Stimulated activated CD4-positive, alpha-beta T cell treated with anti-CD3 and anti-CD28 coated beads, Interleukin-12 subunit alpha, Interleukin-12 subunit beta, amount 100 ng/mL, for 24 hours (primary cell): Measurements from ENCODE around the gene OSBPL10.

ENCODE experiments used
- DNase-seq, 2 experiments: peaks; one replicate each; pipeline ENCODE4 v3.0.0-alpha.2; 2020; ENCODE audit warnings: low read depth in 2 of 2

OSBPL10 gene

DNA sequence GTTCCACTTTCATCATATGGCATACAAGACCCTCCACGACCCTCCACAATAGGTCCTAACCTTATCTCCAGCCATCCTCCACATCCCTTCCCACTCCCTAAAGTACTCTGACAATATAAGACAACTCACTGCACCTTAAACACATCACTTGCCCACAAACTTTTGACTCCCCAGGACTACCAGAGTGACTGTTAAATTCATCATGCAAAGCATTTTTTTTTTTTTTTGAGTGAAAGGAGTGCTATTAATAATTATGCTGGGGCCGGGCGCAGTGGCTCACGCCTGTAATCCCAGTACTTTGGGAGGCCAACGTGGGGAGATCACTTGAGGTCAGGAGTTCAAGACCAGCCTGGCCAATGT, 55.8 kb downstream of the OSBPL10 start:
- DNase-seq = no peak

DNA sequence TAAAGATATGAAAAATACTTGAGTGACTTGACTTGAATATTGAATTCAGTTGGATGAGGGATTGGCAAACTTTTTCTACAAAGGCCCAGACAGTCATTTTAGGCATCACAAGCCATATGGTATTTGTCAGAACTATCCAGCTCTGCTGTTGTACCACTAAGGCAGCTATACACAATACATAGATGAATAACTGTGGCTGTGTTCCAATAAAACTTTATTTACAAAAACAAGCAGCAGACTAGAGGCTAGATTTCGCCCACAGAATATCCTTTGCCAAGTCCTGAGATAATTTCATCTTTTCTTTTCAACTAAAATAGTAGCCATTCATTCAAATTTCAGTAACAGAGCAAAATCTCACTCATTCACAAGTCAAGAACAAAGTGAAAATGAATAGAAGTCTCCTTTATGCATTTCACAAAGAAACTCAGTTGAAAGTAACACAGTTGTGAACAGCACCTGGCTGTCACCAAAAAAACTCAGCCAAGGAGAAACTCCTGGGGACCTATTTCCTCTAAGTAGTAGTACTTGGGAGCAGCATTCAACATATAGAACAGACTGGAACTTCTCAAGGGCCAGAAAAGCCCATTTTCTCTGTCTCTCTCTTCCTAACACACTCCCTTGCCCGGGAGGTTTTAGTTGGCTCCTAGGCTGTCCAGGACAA, 56.3 kb downstream of the OSBPL10 start:
- DNase-seq = no peak

DNA sequence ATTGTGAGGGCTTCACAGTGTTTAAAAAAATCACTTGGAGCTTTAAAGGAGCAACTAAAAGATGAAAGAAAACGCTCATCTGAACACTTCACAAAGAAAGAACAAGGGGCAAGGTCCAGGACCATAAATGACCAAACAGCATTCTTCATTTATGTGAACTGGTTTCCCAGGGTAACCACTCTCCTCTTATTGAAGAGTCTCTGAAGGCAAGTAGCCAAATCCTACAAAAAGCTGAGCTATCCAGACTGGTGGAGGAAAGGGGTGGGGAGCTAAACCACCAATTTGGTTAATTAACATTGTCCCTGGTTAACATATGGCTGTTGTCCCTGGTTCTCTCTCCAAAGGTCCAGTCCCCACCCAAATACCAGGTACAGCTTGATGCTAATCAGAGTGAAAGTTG, 58.1 kb downstream of the OSBPL10 start:
- no peak for DNase-seq

DNA sequence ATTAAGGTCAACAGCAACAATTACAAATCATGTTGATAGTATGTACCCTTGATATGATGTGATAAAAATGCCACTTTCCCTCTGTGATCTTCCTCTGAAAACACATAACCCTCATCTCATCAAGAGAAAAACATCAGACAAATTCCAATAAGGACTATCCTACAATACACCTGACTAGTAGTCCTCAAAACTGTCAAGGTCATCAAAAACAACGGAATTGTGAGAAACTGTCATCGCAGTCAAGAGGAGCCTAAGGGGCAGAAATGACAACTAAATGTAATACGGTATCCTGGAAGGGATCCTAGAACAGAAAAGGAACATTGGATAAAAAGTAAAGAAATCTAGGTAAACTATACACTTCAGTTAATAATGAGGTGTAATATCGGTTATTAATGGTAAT, 59.2 kb downstream of the OSBPL10 start:
- DNase-seq = no peak

DNA sequence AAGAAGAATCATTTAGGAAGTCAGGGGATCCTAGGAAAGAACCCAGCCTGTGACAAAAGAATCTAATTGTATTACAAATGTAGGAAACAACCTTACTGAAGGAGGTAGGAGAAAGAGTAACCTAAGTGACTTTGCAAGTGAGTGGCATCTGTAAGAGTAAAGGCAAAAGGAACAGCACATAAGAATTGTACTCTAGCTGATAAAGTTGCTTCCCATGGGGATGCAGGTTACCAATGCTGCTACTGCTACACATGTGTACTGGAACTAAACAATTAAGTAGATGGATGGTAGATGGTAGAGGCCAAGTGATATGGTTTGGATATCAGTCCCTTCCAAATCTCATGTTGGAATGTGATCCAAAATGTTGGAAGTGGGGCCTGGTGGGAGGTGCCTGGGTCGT, 60.8 kb downstream of the OSBPL10 start:
- DNase-seq = no peak

DNA sequence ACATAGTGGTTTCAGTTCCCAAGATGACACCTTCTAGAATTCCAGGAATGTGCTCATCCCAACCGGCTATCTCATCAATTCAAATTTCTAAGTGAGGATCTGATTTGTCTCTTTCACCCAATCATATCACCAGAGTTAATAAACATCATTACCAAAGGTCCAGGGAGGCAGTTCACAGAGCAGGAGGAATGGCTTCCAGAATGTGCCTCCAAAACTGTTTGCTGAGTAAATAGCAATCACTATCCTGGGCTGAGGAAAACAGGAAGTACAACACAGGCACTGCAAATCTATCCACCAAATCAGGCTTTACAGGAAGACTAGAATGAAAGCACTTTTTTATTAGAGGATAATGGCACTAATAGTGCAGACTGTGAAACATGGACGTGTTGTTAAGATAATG, 61.5 kb downstream of the OSBPL10 start:
- no peak for DNase-seq

DNA sequence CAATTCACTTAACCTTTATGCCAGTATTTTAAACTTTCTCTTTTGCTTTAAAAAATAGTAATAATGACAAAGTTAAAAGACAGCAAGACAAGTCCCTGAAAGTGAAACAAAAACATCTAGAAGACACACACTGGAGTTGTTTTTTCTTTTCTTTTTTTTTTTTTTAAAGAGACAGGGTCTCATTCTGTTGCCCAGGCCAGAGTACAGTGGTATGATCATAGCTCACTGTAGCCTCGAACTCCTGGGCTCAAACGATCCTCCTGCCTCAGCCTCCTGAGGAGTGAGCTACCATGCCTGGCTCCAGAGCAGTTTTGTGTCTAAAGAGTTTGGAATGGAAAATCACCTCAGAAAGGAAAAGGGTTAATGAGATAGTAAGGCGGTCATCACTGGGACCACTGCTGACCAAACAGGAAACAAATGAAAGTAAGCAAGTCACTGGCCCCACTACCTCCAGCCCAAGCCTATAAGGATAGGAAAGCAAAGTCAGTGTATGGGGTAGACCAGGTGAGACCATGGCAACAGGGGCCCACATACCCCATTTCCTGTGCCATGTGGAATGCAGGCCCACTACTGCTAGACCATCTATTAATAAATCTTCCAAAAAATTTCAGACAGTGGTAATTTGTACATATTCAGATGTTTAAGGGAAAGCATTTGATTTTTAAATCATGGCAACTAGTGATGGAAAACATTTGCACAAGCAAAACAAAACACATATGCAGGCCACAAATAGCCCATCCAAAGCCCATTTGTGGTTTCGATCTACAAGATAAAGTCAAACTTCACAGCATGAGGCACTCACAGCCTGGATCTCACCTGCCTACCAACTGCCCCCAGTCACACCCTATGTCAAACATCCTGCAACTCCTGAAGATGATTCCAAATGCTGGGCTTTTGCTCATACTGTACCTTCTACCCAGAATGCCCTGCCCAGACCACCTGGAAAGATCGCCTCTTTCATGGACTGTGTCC, 62.6 kb downstream of the OSBPL10 start:
- no peak for DNase-seq

DNA sequence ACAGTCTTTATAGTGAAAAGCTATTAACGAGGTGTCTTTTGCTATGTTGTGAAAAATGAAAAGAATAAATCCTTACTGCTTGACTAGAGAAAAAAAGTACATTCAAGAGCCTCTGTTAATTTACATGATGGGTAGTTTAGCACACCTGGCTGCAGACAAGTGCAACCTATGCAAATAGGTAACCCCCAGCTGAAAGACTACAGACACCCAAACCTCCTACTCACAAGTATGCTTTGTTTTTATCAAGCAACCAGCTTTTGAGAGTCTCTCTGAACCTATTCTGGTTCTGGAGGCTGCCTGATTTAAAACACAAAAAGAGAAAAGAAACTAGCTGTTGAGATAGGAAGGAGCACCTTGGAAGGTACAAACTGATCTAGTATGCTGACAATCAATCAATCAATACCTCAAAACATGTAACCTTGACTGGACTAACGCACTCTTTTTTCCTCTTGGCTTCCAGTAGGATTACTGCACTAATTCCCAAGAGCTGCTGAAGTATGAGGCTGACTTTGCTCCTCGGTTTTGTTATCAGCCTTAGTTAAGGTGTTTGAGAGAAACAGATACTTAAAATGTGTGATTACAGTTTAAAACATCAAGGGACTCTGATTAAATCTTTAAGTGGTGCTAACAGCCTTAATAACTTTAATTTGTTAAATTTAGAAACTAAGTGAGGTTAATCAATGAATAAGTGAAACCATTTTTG, 63.6 kb downstream of the OSBPL10 start:
- DNase-seq = no peak

DNA sequence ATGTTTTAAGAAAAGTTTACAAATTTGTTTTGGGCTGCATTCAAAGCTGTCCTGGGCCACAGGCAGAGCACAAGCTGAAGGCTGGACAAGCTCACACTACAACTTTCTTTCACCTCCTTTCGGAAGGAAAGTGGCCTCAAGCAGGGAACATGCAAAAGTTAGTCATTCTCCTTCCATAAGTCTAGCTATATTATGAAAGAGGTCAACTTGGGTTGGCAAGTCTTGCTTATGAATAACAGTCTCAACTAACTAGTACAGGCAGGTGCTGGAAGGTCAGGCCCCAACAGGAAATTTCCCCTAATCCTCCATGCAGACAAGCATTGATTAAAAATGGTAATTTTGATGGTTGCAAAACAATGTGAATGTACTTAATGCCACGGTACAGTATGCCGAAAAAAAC, 69.4 kb downstream of the OSBPL10 start:
- DNase-seq = no peak

DNA sequence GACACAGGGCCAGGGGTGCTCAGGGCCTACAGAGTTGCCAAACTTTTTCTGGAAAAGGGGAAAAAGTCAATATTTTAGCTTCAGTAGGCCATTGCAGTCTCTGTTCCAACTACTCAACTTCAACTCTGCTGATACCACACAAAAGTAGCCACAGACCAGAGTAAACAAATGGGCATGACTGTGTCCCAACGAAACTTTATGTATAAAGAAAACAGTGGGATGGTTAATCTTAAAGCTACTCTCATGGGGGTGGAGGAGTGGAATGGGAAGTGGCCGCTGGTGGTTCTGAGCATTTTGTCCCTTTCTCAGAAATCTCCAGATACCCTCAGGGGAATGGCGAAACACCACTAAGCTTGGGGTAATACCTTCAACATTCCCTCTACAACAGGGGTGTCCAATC, 69.9 kb downstream of the OSBPL10 start:
- DNase-seq = no peak

DNA sequence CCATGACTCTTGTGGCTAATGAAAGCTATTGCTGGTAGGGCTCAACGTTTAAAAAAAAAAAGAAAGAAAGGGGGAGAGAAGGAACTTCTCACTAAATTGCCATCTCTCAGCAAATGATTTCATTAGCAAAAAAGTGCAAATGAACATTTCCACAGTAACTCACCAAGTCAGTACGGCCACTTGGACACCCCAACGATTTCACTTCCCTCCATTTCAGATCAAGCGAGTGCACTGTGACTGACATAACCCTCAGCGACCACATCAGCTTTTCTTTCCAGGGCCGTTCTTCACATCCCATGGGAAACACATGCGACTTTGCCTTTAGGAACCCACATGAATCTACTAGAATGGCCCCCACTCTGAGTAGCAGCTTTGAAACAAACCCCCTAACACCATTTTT, 71.6 kb downstream of the OSBPL10 start:
- DNase-seq = no peak

DNA sequence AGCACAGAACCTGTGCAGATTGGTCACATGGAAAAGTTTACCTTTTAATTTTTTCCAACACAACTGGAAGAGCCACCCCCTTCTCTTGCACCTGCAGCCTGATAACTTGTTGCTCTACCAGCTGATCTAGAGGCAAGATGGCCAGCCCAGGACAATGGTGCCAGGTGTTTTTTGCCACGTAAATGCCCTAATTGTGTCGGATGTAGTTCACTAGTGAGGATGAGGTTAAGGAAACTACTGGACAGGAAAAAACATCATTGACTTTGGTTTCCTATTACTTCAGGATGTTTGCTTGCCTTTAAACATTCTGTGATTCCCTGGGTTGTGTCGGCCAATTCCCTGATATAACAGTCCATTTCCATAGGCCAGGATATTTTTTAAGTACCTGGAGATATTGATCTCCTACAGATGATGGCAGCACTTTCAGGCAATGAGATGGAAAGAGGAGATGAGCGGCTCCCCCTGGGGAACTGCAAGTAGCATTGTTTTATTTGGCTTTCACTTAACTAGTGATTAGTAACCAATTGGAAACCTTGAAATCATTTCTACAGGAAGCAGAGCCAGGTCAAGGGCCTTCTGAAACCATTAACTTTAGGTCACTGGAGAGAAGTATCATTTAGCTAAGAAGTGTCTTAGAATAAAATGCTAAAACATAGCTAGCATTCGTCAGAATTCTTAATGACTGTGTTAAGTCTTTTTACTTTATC, 72.5 kb downstream of the OSBPL10 start:
- DNase-seq = no peak

DNA sequence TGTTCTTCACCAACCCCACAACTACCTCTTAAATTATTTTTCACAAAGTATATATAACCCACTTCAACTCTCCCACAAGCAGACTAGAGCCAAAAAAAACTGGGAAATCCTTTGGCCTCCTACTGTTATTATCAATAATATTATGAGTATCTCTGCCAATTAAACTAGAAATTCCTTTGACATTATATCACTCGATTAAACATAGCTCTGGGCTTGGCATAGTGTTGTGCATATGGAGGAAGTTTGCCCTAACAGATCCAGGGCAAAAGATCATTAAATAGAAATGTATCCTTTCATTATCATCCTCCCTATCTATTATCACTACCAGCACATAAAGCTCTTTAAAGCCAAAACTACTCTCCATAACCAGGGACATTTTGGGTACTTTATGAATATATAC, 74.9 kb downstream of the OSBPL10 start:
- DNase-seq = no peak

DNA sequence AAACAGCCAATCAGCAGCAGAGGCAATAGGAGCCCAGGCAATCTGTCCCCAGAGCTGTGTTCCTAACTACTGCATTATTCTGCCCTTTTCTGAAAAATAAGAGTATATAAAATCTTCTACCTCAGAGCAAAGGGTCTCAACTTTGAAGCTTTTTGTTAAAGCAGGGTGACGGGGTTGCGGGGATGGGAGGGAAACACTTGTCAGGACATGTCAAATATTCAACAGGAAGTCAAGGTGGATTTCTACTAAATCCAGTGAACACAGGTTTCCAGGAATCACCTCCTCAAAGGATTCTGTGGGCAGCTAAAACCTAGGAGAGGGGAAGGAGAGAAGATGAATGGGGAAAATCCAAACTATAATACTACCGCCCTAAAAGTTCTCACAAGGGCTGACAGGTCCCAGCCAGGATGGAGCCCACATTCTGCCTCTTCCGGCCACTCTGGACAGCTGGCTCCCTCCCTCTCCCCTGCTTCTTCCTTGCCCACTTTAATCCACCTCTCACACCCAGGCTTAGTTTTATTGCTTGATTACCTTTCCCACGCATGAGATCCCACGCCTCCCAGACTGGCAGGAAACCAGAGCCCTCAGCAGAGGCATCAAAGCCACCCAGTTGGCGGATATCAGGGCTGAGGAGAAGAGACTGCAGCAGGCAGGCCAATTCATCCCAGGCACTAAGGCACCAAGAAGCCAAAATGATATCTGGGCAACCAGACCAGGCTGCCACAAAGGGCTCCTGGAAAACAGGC, 77.2 kb downstream of the OSBPL10 start:
- no peak for DNase-seq

DNA sequence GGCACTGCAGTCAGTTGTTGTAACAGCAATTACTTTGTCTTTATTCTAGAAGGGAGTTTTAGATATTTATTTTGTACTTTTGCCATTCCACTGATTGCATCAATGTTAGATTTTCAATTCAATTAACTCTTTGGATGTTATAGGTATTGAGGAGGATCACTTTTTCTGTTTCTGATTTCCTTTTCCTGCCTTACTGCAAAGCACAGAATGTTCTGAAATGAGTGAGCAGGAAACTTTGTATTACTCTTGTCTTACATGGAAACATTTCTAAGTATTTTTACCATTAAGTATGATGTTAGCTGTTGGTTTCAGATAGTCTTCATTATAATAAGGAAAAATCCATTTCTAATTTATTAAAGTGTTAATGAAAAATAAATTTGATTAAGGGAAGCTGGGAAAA, 80.5 kb downstream of the OSBPL10 start:
- DNase-seq = no peak

DNA sequence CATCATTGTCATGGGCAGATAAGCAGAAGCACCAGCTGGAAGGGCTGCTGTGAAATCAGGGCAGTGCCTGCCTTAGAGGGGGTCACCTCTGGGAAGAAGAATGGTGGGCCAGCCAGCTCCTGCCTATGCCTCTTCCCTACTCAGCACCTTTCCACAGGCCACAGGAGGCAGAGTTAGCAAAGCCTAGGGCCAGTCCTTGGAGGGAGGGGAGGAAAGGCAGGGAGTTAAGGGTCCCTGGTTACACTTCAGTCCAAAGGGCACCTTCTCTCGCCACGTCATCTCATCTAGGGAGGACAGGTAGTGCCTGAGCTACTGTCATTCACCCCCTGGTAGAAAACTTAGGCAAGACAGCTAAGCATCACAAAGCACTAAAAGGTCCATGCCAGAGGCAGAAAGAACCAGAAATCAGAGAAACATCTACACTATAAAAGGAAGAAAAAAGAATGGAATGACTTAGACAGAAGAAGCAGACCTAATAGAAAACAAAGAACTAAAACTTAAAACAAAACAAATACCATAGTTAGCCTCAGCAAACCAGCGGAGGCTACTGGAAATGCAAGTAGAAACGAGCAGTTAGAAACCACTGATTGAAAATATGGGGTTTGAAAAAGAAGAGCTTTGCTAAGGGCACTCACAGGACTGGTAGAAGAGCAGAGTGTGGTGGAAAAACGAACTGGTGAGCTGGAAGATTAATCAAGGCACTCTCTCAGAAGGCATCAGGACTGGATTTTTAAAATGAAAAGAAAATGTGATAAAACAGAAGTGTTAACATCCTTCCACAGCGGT, 84.2 kb downstream of the OSBPL10 start:
- no peak for DNase-seq

DNA sequence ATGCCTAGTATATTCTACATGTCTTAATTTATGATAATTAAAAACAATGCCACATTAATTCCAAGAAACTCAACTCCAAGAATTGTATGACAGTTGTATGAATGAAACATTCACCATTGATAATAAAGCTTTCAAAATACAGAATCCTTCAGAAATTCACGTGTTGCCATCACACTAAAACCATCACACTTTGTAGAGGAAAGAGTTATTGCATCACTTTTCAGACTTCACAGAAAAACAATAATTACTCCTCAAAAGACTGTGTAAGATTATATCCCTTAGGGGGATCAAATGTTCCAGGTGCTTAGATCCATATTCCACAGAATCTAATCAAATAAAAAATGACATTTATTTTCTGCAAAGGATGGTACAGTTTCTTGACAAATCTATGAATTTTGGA, 85.0 kb downstream of the OSBPL10 start:
- no peak for DNase-seq

DNA sequence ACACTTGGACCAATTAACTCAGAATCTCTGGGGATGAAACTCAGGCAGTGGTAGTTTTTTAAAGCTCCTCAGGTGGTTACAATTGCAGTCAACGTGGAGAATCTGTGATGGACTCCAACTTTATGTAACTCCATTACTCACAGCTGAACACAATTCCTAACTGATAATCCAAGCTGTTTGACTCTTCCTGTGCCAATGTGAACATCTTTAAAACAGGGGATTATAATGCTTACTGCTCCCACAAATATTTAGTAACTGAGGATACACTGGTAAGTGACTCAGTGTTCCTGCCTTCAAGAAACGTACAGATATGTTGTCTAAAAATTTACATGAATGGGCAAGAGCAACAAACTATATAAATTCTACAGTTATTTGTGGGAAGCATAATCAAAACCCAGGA, 85.6 kb downstream of the OSBPL10 start:
- no peak for DNase-seq

DNA sequence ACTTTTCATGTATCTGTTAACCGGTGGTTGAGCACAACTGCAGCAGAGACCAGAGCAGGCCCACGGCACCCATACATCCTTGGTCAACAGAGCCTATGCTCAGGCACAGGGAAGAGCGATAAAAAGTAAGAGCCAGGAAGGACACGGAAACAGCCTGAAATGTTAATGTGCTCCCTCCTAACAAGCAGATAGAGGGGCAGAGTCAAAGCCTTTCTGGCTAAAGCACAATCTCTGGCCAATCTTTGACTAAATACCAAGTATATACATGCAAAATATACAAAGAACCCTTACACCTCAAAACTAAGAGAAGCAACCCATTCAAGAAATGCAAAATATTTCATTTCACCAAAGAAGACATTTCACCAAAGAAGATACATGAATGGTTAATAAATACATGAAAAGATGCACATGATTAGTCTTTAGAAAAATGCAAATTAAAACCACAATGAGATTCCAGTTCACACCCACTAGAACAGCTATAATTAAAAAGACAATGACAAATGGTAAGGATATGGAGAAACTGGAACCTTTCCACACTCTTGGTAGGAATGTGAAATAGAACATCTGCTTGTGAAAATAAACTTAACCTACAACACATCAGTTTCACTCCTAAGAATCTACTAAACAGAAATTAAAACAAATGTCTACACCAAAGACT, 88.0 kb downstream of the OSBPL10 start:
- DNase-seq = no peak

DNA sequence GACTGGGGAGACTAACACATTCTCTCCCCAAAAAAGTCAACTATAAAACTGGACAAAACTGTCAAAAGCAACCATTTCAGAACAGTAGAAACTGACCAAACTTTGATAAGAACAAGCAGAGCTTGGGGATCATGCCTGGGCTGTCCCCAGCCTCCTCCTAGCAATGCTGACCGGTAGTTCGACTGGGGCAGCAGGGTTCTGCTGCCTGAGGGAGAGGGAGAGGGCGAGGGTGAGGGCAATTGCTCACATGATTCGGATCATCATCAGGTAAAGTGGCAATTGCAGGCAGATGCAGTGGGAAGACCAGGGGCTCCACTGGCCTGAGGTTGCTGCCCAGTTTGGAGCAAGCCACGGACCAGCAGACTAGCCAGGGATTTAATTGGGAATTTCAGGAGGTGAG, 88.6 kb downstream of the OSBPL10 start:
- no peak for DNase-seq
